ENCODE results near the gene GRM4.

Gene GRM4

GRCh38 chr6:34090935-34091334 is 55.0 kb downstream of the GRM4 start:
- no peak for TF ChIP-seq POLR2A (IDR thresholded peaks at IDR 0.05; ENCODE audit: extremely low read depth, insufficient read length)
- no peak for TF ChIP-seq MAX (IDR thresholded peaks at IDR 0.05; ENCODE audit: low read depth, low read length)
- TF ChIP-seq MYC (IDR thresholded peaks at IDR 0.05; ENCODE audit: low read depth, low read length), result no peak
- TF ChIP-seq CTCF (IDR thresholded peaks at IDR 0.05; ENCODE audit: low read depth, low read length), result no peak
- no peak overlapping the region for H3K4me3 ChIP-seq (ENCODE audit: low read depth, low read length)
- no peak for DNase-seq (ENCODE audit: low read depth)

- no peak for DNase-seq (ENCODE audit: low read depth)
- TF ChIP-seq MAX (IDR thresholded peaks at IDR 0.05; ENCODE audit: low read depth, low read length), result no peak
- no peak for TF ChIP-seq CTCF (IDR thresholded peaks at IDR 0.05; ENCODE audit: low read depth, low read length)
- TF ChIP-seq MYC (IDR thresholded peaks at IDR 0.05; ENCODE audit: low read depth, low read length), result no peak
- no peak for TF ChIP-seq POLR2A (IDR thresholded peaks at IDR 0.05; ENCODE audit: extremely low read depth, insufficient read length)
- no peak overlapping the region for H3K4me3 ChIP-seq (ENCODE audit: low read depth, low read length)
Observed at GRCh38 chr6:34090529-34090928, 55.4 kb downstream of the GRM4 start.

- TF ChIP-seq MYC (IDR thresholded peaks at IDR 0.05; ENCODE audit: low read depth, low read length) (no peak), MAX (IDR thresholded peaks at IDR 0.05; ENCODE audit: low read depth, low read length) (no peak)
- DNase-seq (ENCODE audit: low read depth), result no peak
- no peak overlapping the region for H3K4me3 ChIP-seq (ENCODE audit: low read depth, low read length)
Observed at GRCh38 chr6:34086558-34086957, 59.3 kb downstream of the GRM4 start.

- no peak overlapping the region for H3K4me3 ChIP-seq (ENCODE audit: low read depth, low read length)
- no peak for DNase-seq (ENCODE audit: low read depth)
- no peak for TF ChIP-seq MAX (IDR thresholded peaks at IDR 0.05; ENCODE audit: low read depth, low read length)
- TF ChIP-seq MYC (IDR thresholded peaks at IDR 0.05; ENCODE audit: low read depth, low read length), result no peak
Observed at GRCh38 chr6:34085453-34086170, 60.3 kb downstream of the GRM4 start.

- no peak overlapping the region for H3K4me3 ChIP-seq (ENCODE audit: low read depth, low read length)
- TF ChIP-seq MYC (IDR thresholded peaks at IDR 0.05; ENCODE audit: low read depth, low read length), result no peak
- TF ChIP-seq CTCF (IDR thresholded peaks at IDR 0.05; ENCODE audit: low read depth, low read length), result no peak
- TF ChIP-seq MAX (IDR thresholded peaks at IDR 0.05; ENCODE audit: low read depth, low read length), result no peak
- no peak for TF ChIP-seq POLR2A (IDR thresholded peaks at IDR 0.05; ENCODE audit: extremely low read depth, insufficient read length)
- DNase-seq (ENCODE audit: low read depth), result no peak
Observed at GRCh38 chr6:34084591-34085290, 61.1 kb downstream of the GRM4 start.

- H3K4me3 ChIP-seq (ENCODE audit: low read depth, low read length), result no peak overlapping the region
- TF ChIP-seq MAX (IDR thresholded peaks at IDR 0.05; ENCODE audit: low read depth, low read length), result no peak
- TF ChIP-seq POLR2A (IDR thresholded peaks at IDR 0.05; ENCODE audit: extremely low read depth, insufficient read length), result no peak
- TF ChIP-seq CTCF (IDR thresholded peaks at IDR 0.05; ENCODE audit: low read depth, low read length), result no peak
- no peak for TF ChIP-seq MYC (IDR thresholded peaks at IDR 0.05; ENCODE audit: low read depth, low read length)
- no peak for DNase-seq (ENCODE audit: low read depth)
Observed at GRCh38 chr6:34082864-34083626, 62.8 kb downstream of the GRM4 start.

All from NB4 (cell line).